ENCODE results near the gene ZBTB2.

Gene ZBTB2

GRCh38 chr6:151391471-151392413 lies at the start of gene ZBTB2:
Gene ZBTB2, minus strand, starts transcription at chr6:151391559. Its CDS starts 17,922 bp downstream, at chr6:151373637.
- peak; percentile 55 to 65 for DNase-seq

- no peak for DNase-seq
These were observed 49.6 kb upstream of the ZBTB2 start for GRCh38 chr6:151440930-151441329.

- DNase-seq, result no peak
These were observed 49.1 kb upstream of the ZBTB2 start for GRCh38 chr6:151440498-151440897.

- no peak for DNase-seq
These were observed 46.0 kb upstream of the ZBTB2 start for GRCh38 chr6:151437401-151437800.

GRCh38 chr6:151436802-151437201 lies 45.4 kb upstream of the ZBTB2 start:
- DNase-seq, result no peak

- DNase-seq, result no peak
These were observed 44.9 kb upstream of the ZBTB2 start for GRCh38 chr6:151436300-151436699.

GRCh38 chr6:151434369-151434768 lies 43.0 kb upstream of the ZBTB2 start:
- no peak for DNase-seq

- no peak for DNase-seq
These were observed 41.3 kb upstream of the ZBTB2 start for GRCh38 chr6:151432651-151433050.

- DNase-seq, result no peak
These were observed 40.0 kb upstream of the ZBTB2 start for GRCh38 chr6:151431337-151431736.

- no peak for DNase-seq
These were observed 39.5 kb upstream of the ZBTB2 start for GRCh38 chr6:151430886-151431285.

GRCh38 chr6:151428093-151428735 lies 36.9 kb upstream of the ZBTB2 start:
- DNase-seq, result no peak

GRCh38 chr6:151425561-151425960 lies 34.2 kb upstream of the ZBTB2 start:
- no peak for DNase-seq

- no peak for DNase-seq
These were observed 31.6 kb upstream of the ZBTB2 start for GRCh38 chr6:151422981-151423380.

- DNase-seq, result no peak
These were observed 26.1 kb upstream of the ZBTB2 start for GRCh38 chr6:151417477-151417876.

- DNase-seq, result no peak
These were observed 23.4 kb upstream of the ZBTB2 start for GRCh38 chr6:151414641-151415260.

GRCh38 chr6:151413372-151414145 lies 22.2 kb upstream of the ZBTB2 start:
- DNase-seq, result peak in 1 of 2 experiments; percentile 18

- DNase-seq, result no peak
These were observed 21.6 kb upstream of the ZBTB2 start for GRCh38 chr6:151412909-151413308.

- DNase-seq, result no peak
These were observed 18.3 kb upstream of the ZBTB2 start for GRCh38 chr6:151409679-151410078.

GRCh38 chr6:151409260-151409659 lies 17.9 kb upstream of the ZBTB2 start:
- no peak for DNase-seq

GRCh38 chr6:151408858-151409257 lies 17.5 kb upstream of the ZBTB2 start:
- no peak for DNase-seq

GRCh38 chr6:151403919-151404308 lies 12.6 kb upstream of the ZBTB2 start:
- DNase-seq, result no peak

GRCh38 chr6:151402228-151402627 lies 10.9 kb upstream of the ZBTB2 start:
- DNase-seq, result no peak

GRCh38 chr6:151400473-151400872 lies 9.1 kb upstream of the ZBTB2 start:
- DNase-seq, result no peak
